Measurements from ENCODE around the gene SAP25. TPM values are rescaled to one million over a fixed set of nuclear protein-coding genes. Genes with fewer than 3 reads are reported as not detected.
A peak's percentile ranks its signal among the peaks of the same experiment; 100 is the strongest.

SAP25 gene
- total RNA-seq, 1 donor from 2014 or later, result 2.9 TPM

DNA sequence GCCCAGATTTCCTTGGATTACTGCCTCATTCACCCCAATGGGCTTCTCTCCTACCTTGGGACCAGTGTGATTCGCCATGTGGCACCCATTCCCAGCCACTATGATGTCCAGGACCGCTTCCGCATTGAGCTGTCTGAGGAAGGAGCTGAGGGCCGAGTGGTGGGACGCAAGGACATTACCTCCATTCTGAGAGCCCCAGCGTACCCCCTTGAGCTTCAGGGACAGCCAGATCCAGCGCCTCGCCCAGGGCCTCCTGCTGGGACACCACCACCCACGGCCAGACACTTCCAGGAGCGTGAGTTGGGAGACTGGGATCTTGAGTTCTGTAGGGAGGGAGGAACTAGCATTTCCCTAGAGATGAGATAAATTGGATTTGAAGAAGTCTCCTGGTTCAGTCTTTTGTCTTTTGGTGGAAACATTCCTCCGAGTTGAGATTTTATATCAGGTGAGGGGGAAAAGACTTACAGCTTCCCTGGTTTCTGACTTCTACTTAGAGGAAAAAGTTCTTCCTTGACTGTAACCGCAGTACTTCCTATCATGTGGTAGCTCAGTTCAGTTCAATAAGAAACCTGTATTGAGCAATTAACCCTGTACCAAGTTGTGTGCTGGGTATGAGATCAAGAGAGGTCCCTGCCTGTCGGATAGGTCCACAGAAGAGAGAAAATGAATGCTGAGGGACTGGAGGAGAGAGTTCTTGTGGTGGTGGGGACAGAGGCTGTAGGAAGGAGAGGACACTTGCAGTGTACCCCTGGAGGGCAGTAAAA is 39.9 kb upstream of the SAP25 start:
- Histone ChIP-seq H3K4me3 (peak overlapping the region; percentile 72 to 74), H3K27ac (peak overlapping the region; percentile 88), H3K9me3 (no peaks in the 10 kb centered on the region), H3K27me3 (no peaks in the 10 kb centered on the region), H3K36me3 (peaks cover 0 to 6% of the 10 kb centered on the region in 2 donors), H3K4me1 (peaks cover 12% of the 10 kb centered on the region)
- no peak for TF ChIP-seq POLR2A (IDR thresholded peaks at IDR 0.05)
- TF ChIP-seq, protein P1, sequence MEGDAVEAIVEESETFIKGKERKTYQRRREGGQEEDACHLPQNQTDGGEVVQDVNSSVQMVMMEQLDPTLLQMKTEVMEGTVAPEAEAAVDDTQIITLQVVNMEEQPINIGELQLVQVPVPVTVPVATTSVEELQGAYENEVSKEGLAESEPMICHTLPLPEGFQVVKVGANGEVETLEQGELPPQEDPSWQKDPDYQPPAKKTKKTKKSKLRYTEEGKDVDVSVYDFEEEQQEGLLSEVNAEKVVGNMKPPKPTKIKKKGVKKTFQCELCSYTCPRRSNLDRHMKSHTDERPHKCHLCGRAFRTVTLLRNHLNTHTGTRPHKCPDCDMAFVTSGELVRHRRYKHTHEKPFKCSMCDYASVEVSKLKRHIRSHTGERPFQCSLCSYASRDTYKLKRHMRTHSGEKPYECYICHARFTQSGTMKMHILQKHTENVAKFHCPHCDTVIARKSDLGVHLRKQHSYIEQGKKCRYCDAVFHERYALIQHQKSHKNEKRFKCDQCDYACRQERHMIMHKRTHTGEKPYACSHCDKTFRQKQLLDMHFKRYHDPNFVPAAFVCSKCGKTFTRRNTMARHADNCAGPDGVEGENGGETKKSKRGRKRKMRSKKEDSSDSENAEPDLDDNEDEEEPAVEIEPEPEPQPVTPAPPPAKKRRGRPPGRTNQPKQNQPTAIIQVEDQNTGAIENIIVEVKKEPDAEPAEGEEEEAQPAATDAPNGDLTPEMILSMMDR (IDR thresholded peaks at IDR 0.05), result no peak
- TF ChIP-seq POLR2AphosphoS5 (IDR thresholded peaks at IDR 0.05; ENCODE audit: insufficient read depth in 1 of 2, low read depth in 1 of 2), result no peak
- no peak for DNase-seq (ENCODE audit: extremely low spot score in 2 of 2)
- intact Hi-C loops (cut with DNase I), result no loop called here

DNA sequence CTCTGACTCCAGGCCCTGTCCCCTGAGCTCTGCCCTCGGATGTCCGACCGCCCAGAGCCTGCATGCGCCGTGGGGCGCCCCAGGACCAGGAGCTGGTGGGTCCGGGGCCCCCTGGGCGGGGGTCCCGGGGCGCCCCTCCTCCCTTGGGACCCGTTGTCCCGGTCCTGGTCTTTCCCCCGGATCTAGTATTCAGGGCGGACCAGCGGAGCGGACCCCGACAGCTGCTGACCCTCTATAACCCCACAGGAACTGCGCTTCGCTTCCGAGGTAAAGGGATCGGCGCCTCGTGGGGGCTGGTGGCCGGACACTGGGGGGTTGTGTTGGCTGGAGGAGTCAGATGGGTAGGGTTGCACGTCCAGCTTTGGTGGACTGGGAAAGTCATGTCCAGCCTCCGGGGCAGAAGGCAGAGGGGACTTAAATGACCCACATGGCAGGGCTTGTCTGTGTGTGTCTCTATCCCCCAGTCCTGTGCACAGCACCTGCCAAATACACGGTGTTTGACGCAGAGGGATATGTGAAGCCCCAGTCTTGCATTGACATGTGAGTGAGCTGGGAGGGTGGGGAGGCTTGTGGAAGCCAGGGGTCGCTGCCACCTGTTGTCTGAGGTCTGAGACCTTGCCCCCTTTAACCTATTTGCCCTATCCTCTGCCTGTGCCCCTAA is 39.2 kb upstream of the SAP25 start:
- intact Hi-C loops (cut with DNase I), result no loop called here
- TF ChIP-seq POLR2AphosphoS5 (IDR thresholded peaks at IDR 0.05; ENCODE audit: insufficient read depth in 1 of 2, low read depth in 1 of 2) (no peak), POLR2A (IDR thresholded peaks at IDR 0.05) (no peak)
- TF ChIP-seq, protein P1 (IDR thresholded peaks at IDR 0.05), result no peak
- Histone ChIP-seq H3K27ac (peak overlapping the region; percentile 88), H3K4me3 (peak overlapping the region; percentile 72 to 74), H3K9me3 (no peaks in the 10 kb centered on the region), H3K27me3 (no peaks in the 10 kb centered on the region), H3K36me3 (peaks cover 0 to 6% of the 10 kb centered on the region in 2 donors), H3K4me1 (peaks cover 12% of the 10 kb centered on the region)
- DNase-seq (ENCODE audit: extremely low spot score in 2 of 2), result no peak

DNA sequence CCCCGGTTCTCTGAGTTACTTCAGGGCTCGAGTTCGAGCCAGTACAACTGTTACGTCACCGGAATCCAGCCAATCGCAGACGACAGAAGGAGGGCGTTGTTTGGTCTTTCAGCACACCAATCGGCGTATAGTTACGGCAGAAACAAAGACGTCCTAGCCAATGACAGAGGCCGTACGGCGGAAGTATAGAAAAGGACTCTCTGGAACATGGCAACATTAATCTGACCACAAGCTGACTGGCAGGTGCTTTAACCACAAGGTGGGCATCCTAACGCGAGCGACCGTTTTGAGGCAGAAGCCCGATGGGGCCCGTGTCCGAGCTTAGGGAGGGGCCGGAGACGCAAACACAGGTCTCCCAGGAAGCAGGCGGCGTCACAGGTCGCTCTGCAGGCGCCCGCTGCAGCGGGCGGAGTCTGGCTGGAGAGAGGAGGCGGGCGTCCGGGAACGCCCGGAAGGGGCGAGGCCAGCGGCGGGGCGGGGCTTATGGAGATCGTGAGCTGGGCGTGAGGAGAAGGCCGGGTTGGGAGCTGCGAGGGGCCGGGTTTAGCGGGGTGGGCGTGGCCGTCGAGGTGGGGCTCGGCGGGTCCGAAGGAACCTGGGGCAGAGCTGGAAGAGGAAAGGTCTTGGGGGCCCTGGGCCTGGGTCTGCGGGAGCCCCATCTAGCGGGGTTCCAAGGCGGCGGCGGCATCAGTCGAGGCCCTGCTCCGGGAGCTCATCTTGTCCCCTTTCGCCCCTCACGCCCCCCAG is 38.5 kb upstream of the SAP25 start, which contains the start of gene MOSPD3:
MOSPD3 (plus strand) TSS at position 558 of the 747 bp plus-strand sequence. CDS start 252 bp downstream, outside the sequence.
- DNase-seq (ENCODE audit: extremely low spot score in 2 of 2), result peak; percentile 99 to 100
- Histone ChIP-seq H3K36me3 (peaks cover 0 to 6% of the 10 kb centered on the region in 2 donors), H3K27me3 (no peaks in the 10 kb centered on the region), H3K9me3 (no peaks in the 10 kb centered on the region), H3K4me1 (peaks cover 12% of the 10 kb centered on the region), H3K4me3 (peak within 1 kb of the TSS; percentile 72 to 74), H3K27ac (peak within 1 kb of the TSS; percentile 88)
- intact Hi-C loops (cut with DNase I), result no loop called here
- peak in 1 of 2 donors; percentile 36 for TF ChIP-seq POLR2A (IDR thresholded peaks at IDR 0.05)
- peak; percentile 91 to 94 for TF ChIP-seq POLR2AphosphoS5 (IDR thresholded peaks at IDR 0.05; ENCODE audit: insufficient read depth in 1 of 2, low read depth in 1 of 2)
- TF ChIP-seq, protein P1 (IDR thresholded peaks at IDR 0.05), result no peak

DNA sequence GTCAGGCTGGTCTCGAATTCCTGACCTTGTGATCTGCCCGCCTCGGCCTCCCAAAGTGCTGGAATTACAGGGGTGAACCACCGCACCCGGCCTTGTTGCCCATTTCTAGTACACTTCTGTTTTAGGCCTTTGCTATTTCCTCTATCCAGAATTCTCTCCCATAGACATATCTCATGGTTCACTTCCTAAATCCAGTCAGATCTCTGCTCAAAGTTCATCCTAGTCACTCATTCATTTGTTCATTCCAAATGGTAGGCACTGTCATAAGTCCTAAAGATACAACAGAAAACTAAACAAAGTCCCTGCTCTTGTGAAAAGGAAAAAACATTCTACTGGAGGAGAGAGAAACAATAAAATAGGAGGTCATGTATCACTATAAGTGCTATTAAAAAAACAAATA is 36.3 kb upstream of the SAP25 start:
- Histone ChIP-seq H3K27me3 (no peaks in the 10 kb centered on the region), H3K9me3 (no peaks in the 10 kb centered on the region), H3K36me3 (no peaks in the 10 kb centered on the region), H3K27ac (no peak overlapping the region), H3K4me1 (peaks cover 18% of the 10 kb centered on the region), H3K4me3 (no peak overlapping the region)
- intact Hi-C loops (cut with DNase I), result no loop called here
- no peak for TF ChIP-seq POLR2A (IDR thresholded peaks at IDR 0.05)
- TF ChIP-seq, protein P1 (IDR thresholded peaks at IDR 0.05), result no peak
- TF ChIP-seq POLR2AphosphoS5 (IDR thresholded peaks at IDR 0.05; ENCODE audit: insufficient read depth in 1 of 2, low read depth in 1 of 2), result no peak
- no peak for DNase-seq (ENCODE audit: extremely low spot score in 2 of 2)
